Measurements from ENCODE around the gene MAPK1. TPM values are rescaled to one million over a fixed set of nuclear protein-coding genes. Genes with fewer than 3 reads are reported as not detected.
A peak's percentile ranks its signal among the peaks of the same experiment; 100 is the strongest.
"Not testable (repeated sequence)": the region's sequence is repeated elsewhere in the genome, so short reads cannot be mapped to it uniquely, and the experiment has no call there.

Gene MAPK1
- total RNA-seq, 1 donor from 2014 or later: 42.9 TPM

DNA sequence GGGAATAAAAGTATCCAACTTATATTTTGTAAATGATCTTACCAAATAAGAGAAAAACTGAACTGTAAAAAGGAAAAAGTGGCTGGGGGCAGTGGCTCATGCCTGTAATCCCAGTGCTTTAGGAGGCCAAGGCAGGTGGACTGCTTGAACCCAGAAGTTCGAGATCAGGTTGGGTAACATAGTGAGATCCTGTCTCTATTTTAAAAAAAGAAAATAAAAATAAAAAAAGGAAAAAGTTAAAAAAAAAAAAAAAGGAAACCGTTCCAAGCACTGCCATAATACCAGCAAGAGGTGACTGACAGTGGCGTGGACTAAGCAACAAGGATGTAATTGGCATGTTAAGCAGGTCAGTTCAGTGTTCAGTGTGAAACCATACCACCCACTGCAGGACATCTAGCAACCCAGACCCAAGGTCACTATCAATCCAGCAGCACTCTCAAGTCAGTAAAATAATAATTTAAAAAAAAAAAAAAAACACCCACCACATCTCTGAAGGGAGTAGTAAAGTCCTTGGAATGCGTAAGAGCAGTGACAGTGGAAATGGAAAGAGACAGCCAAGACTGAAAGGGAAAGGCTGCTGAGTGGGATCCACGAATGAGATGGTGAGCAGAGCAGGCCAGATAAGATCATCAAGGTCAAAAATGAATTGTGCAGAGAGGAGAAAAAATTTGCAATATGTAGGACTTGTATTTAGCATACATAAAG lies 43.6 kb downstream of the MAPK1 start:
- no peak for DNase-seq (ENCODE audit: low read depth in 2 of 2)

- no peak for DNase-seq (ENCODE audit: low read depth in 2 of 2)
Observed at GRCh38 chr22:21819183-21819770, 48.2 kb downstream of the MAPK1 start.

DNA sequence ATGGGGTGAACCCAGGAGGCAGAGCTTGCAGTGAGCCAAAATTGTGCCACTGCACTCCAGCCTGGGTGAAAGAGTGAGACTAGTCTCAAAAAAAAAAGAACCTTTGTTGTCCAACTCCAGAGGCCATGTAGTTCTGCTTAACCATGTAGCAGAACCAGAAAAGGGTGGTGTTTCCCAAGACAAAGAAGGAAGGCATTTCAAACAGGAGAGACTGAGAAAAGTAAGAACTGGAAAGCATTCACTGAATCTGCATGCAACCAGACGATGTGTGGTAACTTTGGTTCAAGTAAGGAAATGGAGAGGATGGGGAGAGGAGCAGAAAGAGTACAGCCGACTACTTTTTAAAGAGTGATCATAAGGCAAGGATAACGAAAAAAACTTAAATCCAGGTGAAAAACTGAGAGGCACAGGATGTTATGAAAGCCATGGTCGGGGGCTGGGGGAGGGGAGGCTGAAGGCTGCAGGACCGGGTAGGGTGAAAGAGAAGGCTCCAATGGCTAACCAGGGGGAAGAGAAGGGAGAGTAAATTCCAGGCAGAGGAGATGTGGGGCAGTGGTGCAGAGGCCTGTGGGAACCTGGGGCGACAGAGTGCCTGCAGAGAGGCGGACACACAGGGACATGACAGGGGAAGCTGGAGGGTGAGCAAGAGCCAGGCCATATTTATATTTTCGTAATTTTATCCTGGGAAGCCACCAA lies 48.8 kb downstream of the MAPK1 start:
- DNase-seq (ENCODE audit: low read depth in 2 of 2): no peak

GRCh38 chr22:21817497-21817853 lies 50.0 kb downstream of the MAPK1 start:
- not testable (repeated sequence) for DNase-seq (ENCODE audit: low read depth in 2 of 2)

DNA sequence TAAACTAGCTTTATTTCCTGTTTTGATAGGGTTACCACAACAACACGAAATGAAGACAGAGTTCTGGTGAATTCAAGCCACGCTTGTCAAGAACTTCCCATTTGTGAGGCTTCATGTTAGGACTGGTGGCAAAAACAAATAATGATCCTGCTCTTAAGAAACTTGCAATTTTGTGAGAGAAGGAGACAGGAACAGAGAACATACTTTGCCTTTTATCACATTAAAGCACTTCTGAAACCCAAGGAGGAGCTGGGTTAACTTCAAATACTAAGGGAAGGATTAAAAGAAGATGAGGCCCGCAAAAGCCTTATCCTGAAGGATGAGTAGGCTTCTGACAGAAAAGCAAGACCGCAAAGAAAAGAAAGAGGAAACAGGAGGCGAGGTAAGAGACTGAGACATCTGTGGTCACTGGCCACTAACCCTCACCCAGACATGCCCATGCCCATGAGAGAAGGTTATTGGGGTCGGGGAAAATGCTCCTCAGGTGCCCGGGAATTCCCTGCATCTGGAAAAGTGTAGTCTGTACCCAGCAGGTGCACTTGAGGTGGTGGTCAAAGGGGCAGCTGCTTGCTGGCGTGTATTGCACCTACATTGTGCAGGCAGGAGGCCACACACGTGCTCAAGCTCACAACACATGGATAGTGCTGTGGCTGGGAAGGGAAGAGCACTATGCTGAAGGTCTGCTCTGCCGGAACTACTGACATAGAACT lies 50.5 kb downstream of the MAPK1 start:
- DNase-seq (ENCODE audit: low read depth in 2 of 2): peak; percentile 95 to 96

- DNase-seq (ENCODE audit: low read depth in 2 of 2): no peak
Observed at GRCh38 chr22:21816472-21816786, 51.0 kb downstream of the MAPK1 start.

- peak in 1 of 2 donors; percentile 8 for DNase-seq (ENCODE audit: low read depth in 2 of 2)
Observed at GRCh38 chr22:21815958-21816357, 51.5 kb downstream of the MAPK1 start.

- DNase-seq (ENCODE audit: low read depth in 2 of 2): no peak
Observed at GRCh38 chr22:21815357-21815756, 52.1 kb downstream of the MAPK1 start.

DNA sequence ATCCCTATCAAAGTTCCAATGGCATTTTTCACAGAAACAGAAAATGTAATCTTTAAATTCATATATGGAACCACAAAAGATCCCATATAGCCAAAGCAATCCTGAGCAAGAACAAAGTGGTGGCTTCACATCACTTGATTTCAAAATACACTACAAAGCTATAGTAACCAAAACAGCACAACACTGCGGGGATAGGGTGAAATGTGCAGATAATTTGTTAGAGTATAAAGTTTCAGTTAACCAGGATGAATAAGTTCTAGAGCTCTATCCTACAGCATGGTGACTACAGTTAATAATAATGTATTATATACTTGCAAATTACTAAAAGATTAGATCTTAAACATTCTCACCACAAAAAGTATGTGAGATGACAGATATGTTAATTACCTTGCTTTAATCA lies 55.5 kb downstream of the MAPK1 start:
- DNase-seq (ENCODE audit: low read depth in 2 of 2): no peak

DNA sequence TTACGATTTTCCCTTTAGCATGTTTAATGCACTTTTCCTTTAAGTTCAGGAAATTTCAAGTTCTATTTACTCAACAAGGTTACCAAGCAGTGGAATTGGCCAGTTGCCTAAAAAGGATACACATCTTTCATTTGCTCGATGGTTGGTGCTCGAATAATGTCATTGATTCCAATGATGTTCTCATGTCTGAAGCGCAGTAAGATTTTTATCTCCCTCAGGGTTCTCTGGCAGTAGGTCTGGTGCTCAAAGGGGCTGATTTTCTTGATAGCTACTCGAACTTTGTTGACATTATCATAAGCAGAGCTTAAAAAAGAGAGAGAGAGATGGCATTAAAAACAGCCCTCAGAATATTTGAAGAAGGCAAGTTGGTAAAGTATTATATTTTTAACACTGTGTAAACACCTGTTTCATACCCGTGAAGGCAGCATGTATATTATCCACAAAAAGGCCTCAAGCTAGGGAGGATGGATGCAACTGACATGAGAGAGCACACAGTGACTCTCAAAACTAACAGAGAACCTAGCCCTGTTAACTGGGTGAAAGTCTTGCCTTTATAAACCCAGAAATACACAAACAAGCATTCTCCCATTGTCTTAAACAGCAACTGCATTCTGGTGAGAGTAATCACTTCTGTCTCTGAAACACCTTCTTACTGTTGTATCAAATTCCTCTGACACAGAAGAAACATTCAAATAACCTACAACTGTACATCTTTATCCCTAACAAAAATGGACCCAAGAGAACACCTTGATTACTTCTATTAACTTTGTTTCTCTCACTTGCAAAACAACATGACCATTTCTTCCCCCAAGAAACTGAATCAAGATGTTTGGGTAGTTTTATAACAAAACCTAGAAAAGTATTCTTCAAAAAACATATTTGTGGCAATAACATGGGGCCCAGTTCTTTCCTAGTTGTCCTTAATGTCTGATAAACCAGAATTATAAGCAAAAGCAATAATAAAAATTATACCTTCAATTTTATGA lies 59.6 kb downstream of the MAPK1 start:
- peak; percentile 29 to 83 for DNase-seq (ENCODE audit: low read depth in 2 of 2)

DNA sequence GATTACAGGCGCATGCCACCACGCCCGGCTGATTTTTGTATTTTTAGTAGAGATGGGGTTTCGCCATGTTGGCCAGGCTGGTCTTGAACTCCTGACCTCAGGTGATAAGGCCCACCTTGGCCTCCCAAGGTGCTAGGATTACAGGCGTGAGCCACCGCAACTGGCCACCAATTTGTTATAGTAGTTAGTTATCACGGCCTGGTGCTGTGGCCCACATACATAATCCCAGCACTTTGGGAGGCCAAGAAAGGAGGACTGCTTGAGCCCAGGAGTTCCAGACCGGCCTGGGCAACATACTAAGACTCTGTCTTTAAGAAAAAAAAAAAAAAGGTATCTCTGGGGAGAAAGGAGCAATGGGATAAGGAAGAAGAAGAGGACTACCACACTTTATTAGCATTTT lies 62.1 kb downstream of the MAPK1 start:
- DNase-seq (ENCODE audit: low read depth in 2 of 2): not testable (repeated sequence)

DNA sequence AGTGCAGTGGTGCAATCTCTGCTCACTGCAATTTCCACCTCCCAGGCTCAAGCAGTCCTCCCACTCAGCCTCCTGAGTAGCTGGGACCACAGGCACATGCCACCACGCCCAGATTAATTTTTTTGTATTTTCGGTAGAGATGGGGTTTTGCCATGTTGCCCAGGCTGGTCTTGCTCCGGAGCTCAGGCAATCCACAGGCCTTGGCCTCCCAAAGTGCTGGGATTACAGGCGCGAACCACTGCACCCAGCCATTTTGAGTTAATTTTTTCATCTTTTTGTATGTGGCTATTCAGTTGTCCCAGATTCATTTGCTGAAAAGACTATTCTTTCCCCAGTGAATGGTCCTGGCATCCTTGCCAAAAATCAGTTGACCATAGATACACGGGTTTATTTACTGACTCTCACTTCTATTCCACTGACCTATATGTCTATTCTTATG lies 63.6 kb downstream of the MAPK1 start:
- no peak for DNase-seq (ENCODE audit: low read depth in 2 of 2)

- DNase-seq (ENCODE audit: low read depth in 2 of 2): no peak
Observed at GRCh38 chr22:21802673-21803072, 64.8 kb downstream of the MAPK1 start.

DNA sequence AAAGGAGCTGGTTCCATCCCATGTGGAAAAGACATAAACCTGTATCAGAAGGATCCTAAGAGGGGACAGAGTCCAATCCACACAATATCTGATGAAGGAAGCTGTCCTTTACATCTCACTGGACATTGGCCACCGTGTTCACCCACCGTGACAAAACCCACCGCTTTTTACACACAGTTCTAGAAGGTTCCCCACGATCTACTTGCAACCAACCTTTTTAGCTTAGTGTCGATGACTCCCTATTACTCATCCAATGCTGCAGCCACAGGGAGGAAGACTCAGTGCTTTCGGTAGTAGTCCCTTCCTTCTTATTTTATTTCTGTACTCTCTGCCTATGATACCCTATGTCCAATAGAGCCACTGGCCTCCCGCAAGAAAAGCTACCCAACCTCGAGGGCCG lies 65.4 kb downstream of the MAPK1 start:
- DNase-seq (ENCODE audit: low read depth in 2 of 2): no peak

- not testable (repeated sequence) for DNase-seq (ENCODE audit: low read depth in 2 of 2)
Observed at GRCh38 chr22:21801304-21801644, 66.2 kb downstream of the MAPK1 start.

DNA sequence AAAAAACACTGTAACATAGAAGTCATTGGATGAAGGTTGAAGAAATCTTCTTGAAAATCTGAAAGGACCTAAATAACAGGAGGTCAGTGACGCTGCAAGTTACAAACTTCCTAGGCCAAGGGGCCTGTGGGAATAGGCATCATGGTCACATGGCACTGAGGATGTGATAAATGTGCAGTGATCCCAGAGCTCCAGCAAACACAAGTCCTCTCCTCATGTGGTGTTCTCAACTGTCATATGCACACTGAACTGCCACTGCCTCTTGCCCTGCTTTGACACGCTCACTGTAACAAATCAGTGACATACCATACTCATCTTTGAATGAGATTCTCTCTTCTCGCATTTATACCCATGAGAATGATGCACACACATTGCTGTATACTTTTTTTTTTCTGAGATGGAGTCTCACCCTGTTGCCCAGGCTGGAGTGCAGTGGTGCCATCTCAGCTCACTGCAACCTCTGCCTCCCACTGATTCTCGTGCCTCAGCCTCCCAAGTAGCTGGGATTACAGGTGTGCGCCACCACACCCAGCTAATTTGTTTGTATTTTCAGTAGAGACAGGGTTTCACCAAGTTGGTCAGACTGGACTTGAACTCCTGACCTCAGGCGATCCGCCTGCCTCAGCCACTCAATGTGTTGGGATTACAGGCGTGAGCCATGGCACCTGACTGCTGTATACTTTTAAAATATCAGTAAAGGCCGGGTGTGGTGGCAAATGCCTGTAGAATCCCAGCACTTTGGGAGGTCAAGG lies 66.7 kb downstream of the MAPK1 start:
- no peak for DNase-seq (ENCODE audit: low read depth in 2 of 2)

DNA sequence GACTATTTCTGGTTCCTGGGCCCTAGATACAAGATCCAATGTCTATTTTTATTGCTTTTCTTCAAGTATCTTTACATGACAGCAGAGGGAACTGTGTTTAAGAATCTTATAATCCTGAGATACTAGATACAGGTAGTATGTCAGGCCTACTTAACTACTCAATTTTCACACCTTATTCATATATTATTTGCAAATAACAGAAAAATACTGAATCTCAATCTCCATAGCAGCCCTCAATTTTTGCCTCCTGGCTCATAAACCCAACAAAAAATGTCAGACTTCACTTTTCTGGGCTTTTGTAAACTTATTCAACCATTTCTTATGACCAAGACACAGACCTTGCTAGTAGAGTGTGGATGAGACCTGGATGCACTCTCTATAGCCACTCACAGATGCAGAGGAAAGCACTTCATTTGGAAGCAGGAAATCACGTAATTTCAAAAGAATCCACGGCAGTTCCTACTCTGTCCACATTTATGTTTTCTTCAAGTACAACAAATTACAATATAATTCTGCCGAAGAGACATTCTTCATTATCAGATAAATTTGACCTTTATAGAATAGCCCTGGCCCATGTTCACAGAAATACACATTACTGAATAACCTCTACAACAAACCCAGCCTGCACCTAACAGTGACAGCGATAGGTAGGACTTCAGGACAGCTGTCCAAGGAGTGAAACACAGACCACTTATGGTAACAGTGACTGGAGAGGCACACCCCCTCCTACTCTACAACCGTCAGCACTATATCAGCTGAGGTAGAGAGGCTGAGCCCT lies 69.8 kb downstream of the MAPK1 start:
- DNase-seq (ENCODE audit: low read depth in 2 of 2): peak; percentile 49 to 87

GRCh38 chr22:21796863-21797262 lies 70.6 kb downstream of the MAPK1 start:
- DNase-seq (ENCODE audit: low read depth in 2 of 2): no peak

DNA sequence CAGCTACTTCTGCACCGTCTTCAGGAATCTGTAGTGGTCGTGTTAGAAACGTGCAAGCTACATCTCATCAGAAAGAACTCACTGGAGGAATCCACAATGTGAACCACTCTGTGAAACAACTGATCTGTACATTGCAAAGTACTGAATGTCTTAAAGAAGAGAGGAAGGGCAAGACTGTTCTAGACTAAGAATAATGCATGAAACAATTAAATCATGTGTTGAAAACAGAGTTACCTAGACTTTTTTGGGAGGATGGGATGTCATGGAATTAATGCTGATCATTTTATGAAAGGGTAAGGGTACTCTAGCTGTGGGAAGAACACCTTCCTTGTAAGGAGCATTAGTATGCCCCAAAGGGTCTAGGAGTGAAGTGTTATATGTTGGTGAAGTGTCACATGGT lies 71.2 kb downstream of the MAPK1 start:
- DNase-seq (ENCODE audit: low read depth in 2 of 2): no peak

DNA sequence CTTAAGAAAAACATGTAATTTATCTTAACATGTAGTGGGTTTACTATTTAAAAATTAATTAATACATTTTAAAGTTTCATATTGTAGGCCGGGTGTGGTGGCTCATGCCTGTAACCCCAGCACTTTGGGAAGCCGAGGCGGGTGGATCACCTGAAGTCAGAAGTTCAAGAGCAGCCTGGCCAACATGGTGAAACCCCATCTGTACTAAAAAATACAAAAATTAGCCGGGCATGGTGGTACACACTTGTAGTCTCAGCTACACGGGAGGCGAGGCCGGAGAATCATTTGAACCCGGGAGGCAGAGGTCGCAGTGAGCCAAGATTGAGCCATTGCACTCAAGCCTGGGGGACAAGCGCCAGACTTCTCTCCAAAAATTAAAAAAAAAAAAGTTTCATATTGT lies 73.7 kb downstream of the MAPK1 start:
- DNase-seq (ENCODE audit: low read depth in 2 of 2): not testable (repeated sequence)

Measured in dermis microvascular lymphatic vessel endothelial cell (primary cell).